Bronchial epithelial cell (primary cell): ENCODE data around the gene PDGFC. TPM values are rescaled to one million over a fixed set of nuclear protein-coding genes. Genes with fewer than 3 reads are reported as not detected.

ENCODE experiments used
- DNase-seq: peaks from one replicate; pipeline ENCODE4 v3.0.0-alpha.2; 2010; ENCODE audit warnings: low read depth
- FAIRE-seq: peaks from 2 replicates; lab custom pipeline; 2011; peaks lifted over from hg19 to GRCh38; lab: Jason Lieb, UNC
- H3K27me3 ChIP-seq: 2 replicates; pipeline ENCODE4 v1.5.1; 2011; ENCODE audit warnings: low read length; ENCODE audit not compliant: control insufficient read depth, insufficient read depth
- H3K36me3 ChIP-seq: 2 replicates; pipeline ENCODE4 v1.5.1; 2011; ENCODE audit warnings: low read length; ENCODE audit not compliant: control insufficient read depth, insufficient read depth
- H3K4me3 ChIP-seq: 2 replicates; pipeline ENCODE4 v1.5.1; 2011; ENCODE audit warnings: mild to moderate bottlenecking, low read depth, low read length, control low read depth
- total RNA-seq: library from RNA; depleted of rRNA; stranded (reverse); fragments of >200 nt; gene quantifications from 2 replicates; pipeline ENCODE4 v1.2.1, GENCODE V29; 2014
- TF ChIP-seq, protein P1 (sequence below): IDR thresholded peaks from 2 replicates; pipeline ENCODE4 v1.5.1; 2011; ENCODE audit warnings: mild to moderate bottlenecking, moderate library complexity, low read length, control low read depth, inconsistent platforms; ENCODE audit not compliant: insufficient read depth, severe bottlenecking

Gene PDGFC
- total RNA-seq, 1 donor from 2014 or later, result 38.7 TPM

GRCh38 chr4:156723951-156724668 is 247.5 kb downstream of the PDGFC start:
- Histone ChIP-seq H3K4me3 (no peak overlapping the region), H3K27me3 (no peaks in the 10 kb centered on the region), H3K36me3 (no peaks in the 10 kb centered on the region)
- TF ChIP-seq, protein P1, sequence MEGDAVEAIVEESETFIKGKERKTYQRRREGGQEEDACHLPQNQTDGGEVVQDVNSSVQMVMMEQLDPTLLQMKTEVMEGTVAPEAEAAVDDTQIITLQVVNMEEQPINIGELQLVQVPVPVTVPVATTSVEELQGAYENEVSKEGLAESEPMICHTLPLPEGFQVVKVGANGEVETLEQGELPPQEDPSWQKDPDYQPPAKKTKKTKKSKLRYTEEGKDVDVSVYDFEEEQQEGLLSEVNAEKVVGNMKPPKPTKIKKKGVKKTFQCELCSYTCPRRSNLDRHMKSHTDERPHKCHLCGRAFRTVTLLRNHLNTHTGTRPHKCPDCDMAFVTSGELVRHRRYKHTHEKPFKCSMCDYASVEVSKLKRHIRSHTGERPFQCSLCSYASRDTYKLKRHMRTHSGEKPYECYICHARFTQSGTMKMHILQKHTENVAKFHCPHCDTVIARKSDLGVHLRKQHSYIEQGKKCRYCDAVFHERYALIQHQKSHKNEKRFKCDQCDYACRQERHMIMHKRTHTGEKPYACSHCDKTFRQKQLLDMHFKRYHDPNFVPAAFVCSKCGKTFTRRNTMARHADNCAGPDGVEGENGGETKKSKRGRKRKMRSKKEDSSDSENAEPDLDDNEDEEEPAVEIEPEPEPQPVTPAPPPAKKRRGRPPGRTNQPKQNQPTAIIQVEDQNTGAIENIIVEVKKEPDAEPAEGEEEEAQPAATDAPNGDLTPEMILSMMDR, result no peak
- FAIRE-seq, result no peak
- DNase-seq, result no peak

DNA sequence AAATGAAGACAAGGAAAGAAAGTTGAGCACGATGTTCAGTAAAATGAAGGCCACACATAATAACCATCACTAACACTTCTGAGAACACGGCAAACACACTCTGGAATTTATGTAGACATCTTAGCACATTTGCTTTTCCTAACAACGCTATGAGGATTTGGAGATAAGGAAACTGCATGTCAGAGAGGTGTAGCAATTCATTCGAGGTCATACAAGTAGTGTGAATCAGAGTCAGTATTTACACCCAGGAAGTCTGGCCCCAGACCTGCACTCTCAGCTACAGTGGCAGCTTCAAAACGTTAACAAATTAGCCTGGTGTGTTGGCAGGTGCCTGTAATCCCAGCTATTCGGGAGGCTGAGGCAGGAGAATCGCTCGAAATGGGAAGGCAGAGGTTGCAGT is 253.4 kb downstream of the PDGFC start:
- H3K27me3 ChIP-seq, result no peaks in the 10 kb centered on the region
- DNase-seq (peak; percentile 44), FAIRE-seq (no peak)
- TF ChIP-seq, protein P1, result no peak
- H3K36me3 ChIP-seq, result no peaks in the 10 kb centered on the region
- H3K4me3 ChIP-seq, result no peak overlapping the region

DNA sequence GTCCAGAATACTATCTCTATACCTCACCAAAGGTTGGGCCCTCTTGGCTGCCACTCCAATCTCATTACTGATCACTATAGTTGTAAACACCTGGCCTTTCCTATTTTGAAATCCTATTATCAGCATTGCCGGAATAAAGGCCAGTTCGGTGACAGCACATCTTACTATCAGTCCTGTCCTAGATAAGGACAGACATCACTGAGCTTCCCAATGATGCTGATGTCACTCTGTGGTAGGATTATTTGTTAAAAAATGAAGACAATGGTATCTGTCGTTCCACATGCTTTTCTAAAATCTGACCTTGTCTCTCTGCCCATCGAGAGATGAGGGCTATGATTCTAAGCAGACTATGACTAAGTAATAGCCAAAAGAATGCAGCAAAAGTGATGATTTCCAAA is 260.4 kb downstream of the PDGFC start:
- TF ChIP-seq, protein P1, result no peak
- no peak for FAIRE-seq

More for the DNA sequence above, 260.4 kb downstream of the PDGFC start:
- no peaks in the 10 kb centered on the region for H3K36me3 ChIP-seq
- no peak overlapping the region for H3K4me3 ChIP-seq
- DNase-seq, result no peak
- no peaks in the 10 kb centered on the region for H3K27me3 ChIP-seq

Other genes with a start within 250 kb of the PDGFC start
- 2.6 and 3.1 TPM in 2 replicates for gene GLRB, start 104.4 kb upstream of the PDGFC start, total RNA-seq
- gene GRIA2, start 248.9 kb upstream of the PDGFC start, total RNA-seq, result not detected in 2 replicates